HG02852 (cell line): ENCODE results near the gene RBM33.
"Not testable (repeated sequence)": the region's sequence is repeated elsewhere in the genome, so short reads cannot be mapped to it uniquely, and the experiment has no call there.

Source experiments
- ATAC-seq: cut with Tn5 transposase; IDR thresholded peaks from one replicate; pipeline ENCODE4 v1.9.1; 2021; ENCODE audit warnings: mild to moderate bottlenecking, moderate library complexity; ENCODE audit not compliant: unreplicated experiment

RBM33 gene

DNA sequence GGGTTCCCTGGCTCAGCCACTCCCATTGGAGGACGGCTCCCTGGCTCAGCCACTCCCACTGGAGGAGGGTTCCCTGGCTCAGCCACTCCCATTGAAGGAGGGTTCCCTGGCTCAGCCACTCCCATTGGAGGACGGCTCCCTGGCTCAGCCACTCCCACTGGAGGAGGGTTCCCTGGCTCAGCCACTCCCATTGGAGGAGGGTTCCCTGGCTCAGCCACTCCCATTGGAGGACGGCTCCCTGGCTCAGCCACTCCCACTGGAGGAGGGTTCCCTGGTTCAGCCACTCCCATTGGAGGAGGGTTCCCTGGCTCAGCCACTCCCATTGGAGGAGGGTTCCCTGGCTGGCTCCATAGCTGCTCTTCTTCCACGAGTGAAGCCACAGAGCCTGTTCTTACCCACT is 173.1 kb downstream of the RBM33 start:
- ATAC-seq, result not testable (repeated sequence)

DNA sequence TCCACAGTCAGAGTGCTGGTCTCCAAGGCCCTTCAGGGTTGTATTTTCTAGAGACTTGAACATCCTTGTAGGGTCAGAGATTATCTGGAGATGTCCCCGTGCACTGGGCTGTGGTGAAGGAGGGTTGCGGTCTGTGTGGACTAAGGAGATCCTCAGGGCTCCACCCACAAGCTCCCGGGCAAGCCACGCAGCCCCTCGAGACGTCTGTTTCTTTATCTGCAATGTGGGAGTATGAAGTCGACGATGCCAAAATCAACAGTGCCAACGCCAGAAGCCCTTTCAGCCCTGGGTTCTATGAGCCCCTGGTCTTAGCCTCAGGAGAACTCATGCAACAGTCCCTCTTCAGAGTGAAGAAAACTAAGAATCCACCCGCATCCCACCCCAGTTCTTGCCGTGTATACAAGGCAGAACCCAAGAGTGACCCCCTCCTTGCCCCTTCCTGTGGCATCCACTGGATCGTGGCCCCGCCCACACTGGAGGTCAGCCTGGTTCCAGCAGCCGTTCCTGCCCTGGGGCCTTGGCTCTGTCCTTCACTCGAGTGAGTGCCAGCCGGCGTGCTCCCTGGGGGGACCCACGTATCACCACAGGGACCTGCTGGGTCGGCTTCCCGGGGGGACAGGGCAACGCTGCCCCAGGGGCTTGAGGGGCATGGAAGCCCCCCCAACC is 173.8 kb downstream of the RBM33 start:
- ATAC-seq, result no peak

DNA sequence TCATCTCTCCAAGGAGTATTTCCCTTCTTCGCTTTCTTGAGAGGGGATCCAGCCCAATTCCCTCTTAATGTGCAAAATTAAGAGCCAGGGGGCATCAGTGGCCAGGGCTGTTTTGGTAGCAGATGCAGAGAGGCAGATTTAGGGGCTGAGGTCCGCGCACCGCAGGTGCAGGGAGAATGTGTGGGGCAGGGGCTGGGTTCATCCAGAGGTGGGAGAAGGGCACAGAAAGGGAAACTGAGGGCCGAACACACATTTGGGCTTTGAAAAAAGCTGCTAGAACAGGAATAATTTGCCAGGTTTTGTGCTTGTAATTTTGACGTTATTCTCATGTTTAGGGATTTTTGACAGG is 174.3 kb downstream of the RBM33 start:
- no peak for ATAC-seq

DNA sequence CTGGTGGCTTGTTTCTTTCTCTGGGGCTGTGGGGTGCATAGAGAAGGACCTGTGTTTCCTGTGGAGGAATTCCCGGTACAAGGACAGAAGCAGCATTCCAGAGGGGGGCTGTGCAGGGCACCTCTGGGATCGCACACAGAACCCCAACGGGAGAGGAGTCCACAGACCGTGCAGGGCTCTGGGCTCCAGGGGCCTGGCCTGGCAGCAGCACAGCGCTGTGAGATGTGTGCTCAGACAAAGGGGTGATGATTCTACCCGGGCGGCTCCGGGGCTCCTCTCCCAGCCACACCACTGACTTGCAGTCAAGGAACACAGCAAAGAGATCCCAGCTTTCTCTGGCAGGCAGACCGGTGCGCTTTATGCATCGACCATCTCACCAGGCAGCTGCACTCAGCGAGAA is 174.7 kb downstream of the RBM33 start:
- no peak for ATAC-seq

DNA sequence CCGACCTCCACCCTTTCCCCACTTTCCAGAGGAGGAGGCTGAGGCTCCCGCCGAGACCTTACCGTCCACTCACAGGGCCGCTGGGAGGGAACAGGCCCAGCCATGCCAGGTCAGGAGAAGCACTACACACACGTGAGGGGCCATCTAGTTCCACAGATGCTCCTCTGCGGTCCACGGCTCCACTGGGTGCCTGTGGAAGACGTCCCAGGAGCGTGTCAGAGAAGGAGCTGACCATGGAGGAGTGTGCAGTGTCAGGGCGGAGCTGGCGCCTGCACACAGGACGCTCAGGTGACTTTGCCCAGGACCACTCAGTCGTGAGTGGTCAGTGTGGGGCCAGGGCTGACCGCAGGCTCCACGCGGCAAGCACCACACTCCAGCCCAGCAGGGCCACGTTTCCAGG is 175.8 kb downstream of the RBM33 start:
- no peak for ATAC-seq

DNA sequence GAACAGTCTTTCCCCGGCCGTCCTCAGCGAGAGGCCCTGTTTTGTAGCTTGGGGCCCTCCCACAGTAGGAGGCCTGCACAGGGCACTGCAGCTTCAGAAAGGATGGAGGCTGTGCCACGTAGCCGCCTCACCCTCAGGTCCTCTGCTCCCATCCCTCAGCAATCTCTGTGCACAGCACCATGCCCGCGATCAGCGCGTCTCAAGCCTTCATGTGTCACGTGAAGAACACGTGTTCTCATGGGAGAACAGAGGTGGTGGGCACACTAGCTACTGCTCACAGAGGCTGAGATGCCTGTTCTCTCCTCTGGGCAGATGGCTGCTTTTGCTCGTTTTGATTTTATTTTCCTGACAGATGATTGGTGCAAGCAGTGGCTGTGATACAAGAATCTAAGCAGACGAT is 176.3 kb downstream of the RBM33 start:
- no peak for ATAC-seq

DNA sequence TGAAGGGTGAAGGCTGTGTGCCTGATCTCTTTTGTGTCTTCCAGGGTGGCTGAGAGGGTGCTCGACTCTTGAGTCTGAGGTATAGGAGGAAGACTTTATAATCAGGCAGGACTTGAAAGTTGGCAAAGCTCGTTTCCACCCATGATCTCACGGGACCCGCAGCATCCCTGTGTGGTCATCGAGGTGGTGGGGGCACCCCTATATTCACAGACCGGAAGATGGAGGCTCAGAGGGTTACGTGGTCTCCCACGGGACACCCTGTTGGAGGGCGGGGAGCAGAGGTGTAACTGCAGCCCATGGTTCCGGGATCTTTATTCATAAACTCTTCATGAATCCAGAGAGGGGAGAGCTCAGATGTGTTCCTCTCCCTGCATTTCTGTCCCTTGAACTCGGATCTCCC is 177.4 kb downstream of the RBM33 start:
- no peak for ATAC-seq

DNA sequence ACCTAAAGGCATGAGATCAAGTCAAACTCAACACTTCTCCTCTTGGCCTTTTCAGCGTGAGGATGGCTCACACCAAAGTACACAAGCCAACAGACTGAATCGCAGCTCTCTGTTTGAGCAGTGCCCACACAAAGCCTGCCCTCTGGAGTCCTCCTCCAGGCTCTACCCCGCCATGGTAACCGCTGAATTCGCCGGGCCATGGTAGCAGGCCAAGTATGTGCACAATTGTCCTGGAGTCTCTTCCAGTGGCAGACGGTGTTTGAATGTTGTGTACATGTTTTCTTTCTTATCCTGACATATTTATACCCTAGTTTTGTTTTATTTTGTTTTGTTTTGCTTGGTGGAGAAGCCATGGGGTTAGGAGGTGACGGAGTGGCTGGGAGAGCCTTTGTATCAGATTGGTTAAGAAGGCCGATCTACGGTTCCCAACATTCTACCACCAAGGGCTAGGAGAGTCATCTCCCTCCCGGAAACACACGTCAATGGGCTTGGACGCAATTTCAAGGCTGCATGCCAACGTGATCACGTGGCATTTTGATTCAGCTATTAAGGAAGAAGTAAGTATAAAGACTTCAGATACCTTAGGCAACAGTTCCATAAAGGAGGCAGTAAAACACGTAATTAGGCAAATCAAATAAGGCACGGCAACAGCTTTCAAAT is 179.9 kb downstream of the RBM33 start:
- no peak for ATAC-seq

DNA sequence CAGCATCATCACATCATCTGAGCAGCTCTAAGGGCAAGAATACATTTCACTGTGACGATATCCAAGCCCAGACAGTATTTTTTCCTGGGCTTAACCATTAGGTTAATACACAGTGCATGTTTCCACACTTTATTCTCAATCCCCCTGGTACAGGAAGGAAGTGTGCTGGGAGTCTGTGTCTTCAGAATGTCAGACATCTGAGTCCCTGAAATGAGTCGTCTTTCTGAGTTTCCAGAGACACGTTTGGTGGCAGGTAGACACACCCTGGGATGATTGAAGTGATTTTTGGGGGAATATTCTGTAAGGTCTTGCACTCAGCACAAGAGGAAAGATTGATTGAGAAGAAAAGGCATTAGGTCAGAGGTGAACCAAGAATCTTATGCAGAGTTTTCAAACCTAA is 180.9 kb downstream of the RBM33 start:
- no peak for ATAC-seq

DNA sequence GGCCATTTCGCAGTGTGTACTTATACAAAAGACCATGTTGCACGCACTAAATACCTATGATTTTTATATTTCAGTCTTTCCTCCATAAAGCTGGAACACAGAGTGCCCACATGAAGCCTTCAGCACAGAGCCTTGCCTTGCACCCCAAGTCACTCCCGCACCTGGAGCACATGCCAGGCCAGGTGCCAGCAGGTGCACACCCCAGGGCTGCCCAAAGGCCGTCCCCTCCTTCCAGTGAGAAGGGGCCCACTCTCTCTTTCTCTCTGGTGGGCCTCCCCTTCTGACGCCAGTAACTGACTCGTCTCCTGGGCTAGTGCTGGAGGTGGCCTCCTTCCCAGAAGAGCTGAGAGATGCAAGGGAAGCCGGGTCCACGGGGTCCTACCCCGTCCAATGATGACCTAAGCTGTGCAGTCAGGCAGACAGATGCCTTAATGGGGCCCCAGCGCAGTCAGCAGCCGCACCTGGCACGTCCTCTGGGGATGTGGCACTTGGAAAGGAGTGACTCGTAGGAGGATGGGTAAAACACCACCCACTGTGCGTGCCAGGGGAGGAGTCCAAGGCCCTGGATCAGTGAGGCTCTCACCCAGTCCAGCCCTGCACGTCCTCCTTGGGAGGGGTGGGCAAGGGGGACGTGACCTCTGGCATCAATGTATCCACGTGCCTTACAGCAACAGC is 185.5 kb downstream of the RBM33 start:
- ATAC-seq, result no peak
